Measurements from ENCODE around the gene DUSP8. TPM values are rescaled to one million over a fixed set of nuclear protein-coding genes. Genes with fewer than 3 reads are reported as not detected.
"Not testable (repeated sequence)": the region's sequence is repeated elsewhere in the genome, so short reads cannot be mapped to it uniquely, and the experiment has no call there.

Gene DUSP8
- total RNA-seq, 4 donors from 2014 or later = 1.9 to 4.8 (median 3.0) TPM

GRCh38 chr11:1604711-1605110, 32.6 kb upstream of the DUSP8 start:
- H3K27me3 ChIP-seq = peaks cover 60% of the 10 kb centered on the region
- H3K4me1 ChIP-seq = no peaks in the 10 kb centered on the region
- DNase-seq (ENCODE audit: low spot score in 2 of 2) = no peak
- no peak overlapping the region for H3K4me3 ChIP-seq
- TF ChIP-seq CTCF (IDR thresholded peaks at IDR 0.05) (no peak), POLR2A (IDR thresholded peaks at IDR 0.05) (no peak), POLR2AphosphoS5 (IDR thresholded peaks at IDR 0.05) (no peak), EP300 (IDR thresholded peaks at IDR 0.05) (no peak)
- H3K36me3 ChIP-seq = no peaks in the 10 kb centered on the region
- H3K27ac ChIP-seq = no peak overlapping the region
- 80% methylated on average over 2 of the region's 7 CpGs for WGBS
- H3K9me3 ChIP-seq = no peaks in the 10 kb centered on the region

DNA sequence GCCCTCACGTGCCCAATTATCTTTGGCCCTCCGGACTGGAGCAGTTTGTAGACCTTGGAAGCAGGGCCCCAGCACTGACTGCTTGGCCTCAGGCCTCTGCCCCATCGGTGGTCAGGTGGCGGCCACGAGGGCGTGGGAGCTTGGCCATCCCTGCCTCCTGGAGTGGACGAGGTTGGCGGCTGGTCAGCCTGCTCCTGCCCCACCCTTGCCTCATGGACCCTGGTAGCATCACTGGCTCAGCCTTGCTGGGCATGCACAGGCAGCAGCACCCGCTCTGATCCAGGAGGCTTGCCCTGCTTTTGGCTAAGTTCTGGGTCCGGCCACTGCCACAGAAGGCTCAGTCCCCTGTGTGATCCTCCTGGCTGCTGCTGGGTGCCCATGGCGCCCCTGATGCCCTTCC, 32.1 kb upstream of the DUSP8 start:
- WGBS = 87% methylated on average over 6 of the region's 11 CpGs
- no peak overlapping the region for H3K27ac ChIP-seq
- H3K9me3 ChIP-seq = no peaks in the 10 kb centered on the region
- H3K36me3 ChIP-seq = no peaks in the 10 kb centered on the region
- TF ChIP-seq CTCF (IDR thresholded peaks at IDR 0.05) (no peak), POLR2A (IDR thresholded peaks at IDR 0.05) (no peak), EP300 (IDR thresholded peaks at IDR 0.05) (no peak), POLR2AphosphoS5 (IDR thresholded peaks at IDR 0.05) (no peak)
- no peak overlapping the region for H3K4me3 ChIP-seq
- no peak for DNase-seq (ENCODE audit: low spot score in 2 of 2)
- H3K27me3 ChIP-seq = peaks cover 55% of the 10 kb centered on the region
- H3K4me1 ChIP-seq = no peaks in the 10 kb centered on the region

GRCh38 chr11:1603629-1604028, 31.6 kb upstream of the DUSP8 start:
- Histone ChIP-seq H3K4me1 (no peaks in the 10 kb centered on the region), H3K36me3 (no peaks in the 10 kb centered on the region), H3K9me3 (no peaks in the 10 kb centered on the region), H3K4me3 (no peak overlapping the region), H3K27ac (no peak overlapping the region), H3K27me3 (peaks cover 52% of the 10 kb centered on the region)
- 100% methylated on average over 1 of the region's 1 CpG for WGBS
- TF ChIP-seq POLR2AphosphoS5 (IDR thresholded peaks at IDR 0.05) (no peak), EP300 (IDR thresholded peaks at IDR 0.05) (no peak), CTCF (IDR thresholded peaks at IDR 0.05) (no peak), POLR2A (IDR thresholded peaks at IDR 0.05) (no peak)
- no peak for DNase-seq (ENCODE audit: low spot score in 2 of 2)

DNA sequence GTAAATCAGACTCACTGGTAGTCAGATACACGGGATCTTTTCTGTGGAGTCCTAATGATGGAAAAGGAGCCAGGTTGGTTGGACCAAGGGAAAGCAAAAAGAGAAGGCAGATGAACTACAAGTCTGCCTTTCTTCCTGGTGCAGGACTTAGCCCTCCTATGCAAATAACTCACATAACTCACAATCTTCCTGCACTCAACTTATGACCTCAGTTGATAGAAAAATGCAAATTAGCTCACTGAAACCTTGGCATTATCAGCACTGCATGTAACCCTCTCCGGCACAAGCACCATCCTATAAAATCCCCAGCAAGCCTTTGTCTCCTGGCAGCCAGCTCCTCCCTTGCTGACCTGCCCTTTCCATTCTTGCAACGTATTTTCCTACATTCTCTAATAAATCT, 29.6 kb upstream of the DUSP8 start:
- not testable (repeated sequence) for H3K4me1 ChIP-seq; H3K9me3 ChIP-seq; DNase-seq (ENCODE audit: low spot score in 2 of 2); H3K27ac ChIP-seq; H3K36me3 ChIP-seq; H3K4me3 ChIP-seq
- 63% methylated on average over 3 of the region's 3 CpGs for WGBS
- peaks cover 53% of the 10 kb centered on the region for H3K27me3 ChIP-seq

- DNase-seq (ENCODE audit: low spot score in 2 of 2) = no peak
Measured at GRCh38 chr11:1600626-1601025, 28.6 kb upstream of the DUSP8 start.

DNA sequence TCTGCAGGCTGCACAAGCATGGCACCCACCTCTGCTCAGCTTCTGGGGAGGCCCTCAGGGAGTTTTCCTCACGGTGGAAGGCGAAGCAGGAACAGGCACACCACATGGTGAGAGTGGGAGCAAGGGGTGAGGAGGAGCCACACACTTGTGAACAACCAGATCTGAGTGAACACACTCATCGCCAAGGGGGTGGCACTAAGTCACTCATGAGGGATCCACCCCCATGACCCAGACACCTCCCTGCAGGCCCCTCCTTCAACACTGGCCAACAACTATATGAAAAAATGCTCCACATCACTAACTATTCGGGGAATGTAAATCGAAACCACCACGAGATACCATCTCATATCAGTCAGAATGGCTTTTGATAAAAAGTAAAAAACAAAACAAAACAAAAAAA, 26.7 kb upstream of the DUSP8 start:
- Histone ChIP-seq H3K36me3 (no peaks in the 10 kb centered on the region), H3K4me1 (no peaks in the 10 kb centered on the region), H3K27me3 (peaks cover 35% of the 10 kb centered on the region), H3K4me3 (no peak overlapping the region), H3K9me3 (no peaks in the 10 kb centered on the region), H3K27ac (no peak overlapping the region)
- no peak for TF ChIP-seq POLR2A (IDR thresholded peaks at IDR 0.05)
- TF ChIP-seq CTCF (IDR thresholded peaks at IDR 0.05) = no peak
- TF ChIP-seq POLR2AphosphoS5 (IDR thresholded peaks at IDR 0.05) = no peak
- no peak for TF ChIP-seq EP300 (IDR thresholded peaks at IDR 0.05)
- no peak for DNase-seq (ENCODE audit: low spot score in 2 of 2)
- 52% methylated on average over 5 of the region's 6 CpGs for WGBS

More at GRCh38 chr11:1600626-1601025, 28.6 kb upstream of the DUSP8 start:
- Histone ChIP-seq H3K27ac (no peak overlapping the region), H3K4me1 (no peaks in the 10 kb centered on the region), H3K36me3 (no peaks in the 10 kb centered on the region), H3K9me3 (no peaks in the 10 kb centered on the region), H3K4me3 (no peak overlapping the region), H3K27me3 (peaks cover 48% of the 10 kb centered on the region)
- WGBS = 79% methylated on average over 5 of the region's 5 CpGs
- no peak for TF ChIP-seq POLR2AphosphoS5 (IDR thresholded peaks at IDR 0.05)

DNA sequence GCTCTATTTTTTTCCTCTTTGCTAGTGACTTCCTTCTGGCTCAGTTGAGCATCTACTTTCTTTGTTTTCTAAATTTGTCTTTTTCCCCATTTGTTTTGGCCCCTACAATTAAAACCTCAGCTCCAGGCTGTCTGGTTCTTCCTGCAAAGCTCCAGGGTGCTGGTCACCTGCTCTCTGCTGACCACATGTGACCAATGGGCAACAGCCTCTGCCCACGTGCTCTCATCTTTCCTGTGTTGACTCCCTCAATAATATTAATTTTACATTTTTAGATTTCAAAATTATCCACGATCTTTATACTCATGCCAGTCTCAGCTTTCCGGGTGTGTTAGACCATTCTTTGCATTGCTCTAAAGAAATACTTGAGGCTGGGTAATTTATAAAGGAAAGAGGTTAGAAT, 26.3 kb upstream of the DUSP8 start:
- H3K4me1 ChIP-seq; H3K27ac ChIP-seq; H3K4me3 ChIP-seq; H3K36me3 ChIP-seq; H3K9me3 ChIP-seq; DNase-seq (ENCODE audit: low spot score in 2 of 2): not testable (repeated sequence)
- peaks cover 39% of the 10 kb centered on the region for H3K27me3 ChIP-seq
- 82% methylated on average over 3 of the region's 3 CpGs for WGBS

All from suprapubic skin (tissue), 4 donors.